ENCODE results near the gene SLFNL1. TPM values are rescaled to one million over a fixed set of nuclear protein-coding genes. Genes with fewer than 3 reads are reported as not detected.

Gene SLFNL1
- total and polyA plus RNA-seq, 2 experiments from 2014 or later, result 0.14 to 0.29 TPM

GRCh38 chr1:40978886-40979240 is 42.7 kb downstream of the SLFNL1 start:
- no peaks in the 10 kb centered on the region for H3K9me3 Mint-ChIP-seq
- DNase-seq (ENCODE audit: low spot score) (peak; percentile 59), ATAC-seq (peak; percentile 1; the same call in 1 of the 3 replicates)
- H3K4me2 ChIP-seq, result peak overlapping the region; percentile 90
- H3F3A ChIP-seq (replicated peaks; ENCODE audit: low read depth), result 0 out of 2 replicates have a peak, but pooled peaks cover 3% of the 10 kb centered on the region
- H3K79me2 ChIP-seq (replicated peaks; ENCODE audit: insufficient read depth), result peaks cover 38% of the 10 kb centered on the region
- no peaks in the 10 kb centered on the region for H3K27me3 ChIP-seq (ENCODE audit: insufficient read depth)
- H2AFZ ChIP-seq, result peak overlapping the region; percentile 97
- H3K27ac ChIP-seq (ENCODE audit: low read depth), result peak overlapping the region; percentile 97
- H3K4me3 ChIP-seq, result peak overlapping the region; percentile 86
- TF ChIP-seq REST (IDR thresholded peaks at IDR 0.05; ENCODE audit: unreplicated experiment), result no peak
- TF ChIP-seq POLR2AphosphoS5 (IDR thresholded peaks at IDR 0.05; ENCODE audit: low read depth), result no peak
- no peak for TF ChIP-seq CTCF (conservative IDR thresholded peaks at IDR 0.05; ENCODE audit: low read depth in 2 of 2)
- TF ChIP-seq STAT1 (IDR thresholded peaks at IDR 0.05; ENCODE audit: unreplicated experiment), result no peak
- no peak for TF ChIP-seq ZNF331 (CRISPR knock-in tag; IDR thresholded peaks at IDR 0.05; ENCODE audit: low read depth)
- TF ChIP-seq NANOG (IDR thresholded peaks at IDR 0.05; ENCODE audit: borderline replicate concordance), result no peak
- TF ChIP-seq CREB1 (CRISPR knock-in tag; IDR thresholded peaks at IDR 0.05; ENCODE audit: low read depth), result no peak
- no peak for TF ChIP-seq EZH2 (IDR thresholded peaks at IDR 0.05; ENCODE audit: low read depth, unreplicated experiment)
- H3K36me3 ChIP-seq (ENCODE audit: insufficient read depth), result peaks cover 6% of the 10 kb centered on the region
- no peak overlapping the region for H3K27ac Mint-ChIP-seq
- H3K27me3 Mint-ChIP-seq (ENCODE audit: insufficient read depth, low read depth, poor library complexity), result peaks cover 8% of the 10 kb centered on the region
- H4K20me1 ChIP-seq (replicated peaks; ENCODE audit: insufficient read depth), result peaks cover 25% of the 10 kb centered on the region
- peak overlapping the region; percentile 84 for H3K4me3 Mint-ChIP-seq
- peaks cover 21% of the 10 kb centered on the region for H3K4me1 Mint-ChIP-seq
- no peaks in the 10 kb centered on the region for H3K9me2 ChIP-seq (ENCODE audit: insufficient read depth)
- peaks cover 24% of the 10 kb centered on the region for H3K4me1 ChIP-seq (ENCODE audit: insufficient read depth)
- H3K36me3 Mint-ChIP-seq (ENCODE audit: low read depth), result peaks cover 17% of the 10 kb centered on the region

GRCh38 chr1:40977716-40978115 is 43.8 kb downstream of the SLFNL1 start:
- no peaks in the 10 kb centered on the region for H3K27me3 ChIP-seq (ENCODE audit: insufficient read depth)
- Mint-ChIP-seq H3K4me3 (no peak overlapping the region), H3K27me3 (ENCODE audit: insufficient read depth, low read depth, poor library complexity) (peaks cover 8% of the 10 kb centered on the region), H3K9me3 (no peaks in the 10 kb centered on the region), H3K4me1 (peaks cover 21% of the 10 kb centered on the region), H3K36me3 (ENCODE audit: low read depth) (peaks cover 9% of the 10 kb centered on the region), H3K27ac (no peak overlapping the region)
- no peak overlapping the region for H3K27ac ChIP-seq (ENCODE audit: low read depth)
- H4K20me1 ChIP-seq (replicated peaks; ENCODE audit: insufficient read depth), result peaks cover 14% of the 10 kb centered on the region
- no peaks in the 10 kb centered on the region for H3K36me3 ChIP-seq (ENCODE audit: insufficient read depth)
- H2AFZ ChIP-seq, result no peak overlapping the region
- DNase-seq (ENCODE audit: low spot score) (peak; percentile 15), ATAC-seq (no peak)
- no peaks in the 10 kb centered on the region for H3K9me2 ChIP-seq (ENCODE audit: insufficient read depth)
- H3K4me3 ChIP-seq, result no peak overlapping the region
- no peak overlapping the region for H3K4me2 ChIP-seq
- peaks cover 26% of the 10 kb centered on the region for H3K79me2 ChIP-seq (replicated peaks; ENCODE audit: insufficient read depth)
- H3K4me1 ChIP-seq (ENCODE audit: insufficient read depth), result peaks cover 24% of the 10 kb centered on the region
- H3F3A ChIP-seq (replicated peaks; ENCODE audit: low read depth), result 0 out of 2 replicates have a peak, but pooled peaks cover 1% of the 10 kb centered on the region
- TF ChIP-seq NANOG (IDR thresholded peaks at IDR 0.05; ENCODE audit: borderline replicate concordance) (no peak), ZNF462 (CRISPR knock-in tag; IDR thresholded peaks at IDR 0.05) (no peak)

Data from GM23338 (cell line).